AG09309 (cell line): ENCODE results near the gene GSK3B.

Experiments
- DNase-seq: peaks from one replicate; pipeline ENCODE4 v3.0.0-alpha.2; 2010; ENCODE audit warnings: low read depth
- H3K4me3 ChIP-seq: 2 replicates; pipeline ENCODE4 v1.5.1; 2011; ENCODE audit warnings: mild to moderate bottlenecking, low read depth, low read length, moderate library complexity; ENCODE audit not compliant: control insufficient read depth
- TF ChIP-seq, protein P1 (sequence below): IDR thresholded peaks from 2 replicates; pipeline ENCODE4 v1.5.1; 2011; ENCODE audit warnings: mild to moderate bottlenecking, low read depth, low read length, inconsistent platforms; ENCODE audit not compliant: insufficient read depth, control insufficient read depth; ENCODE audit errors: missing control alignments

Gene GSK3B

DNA sequence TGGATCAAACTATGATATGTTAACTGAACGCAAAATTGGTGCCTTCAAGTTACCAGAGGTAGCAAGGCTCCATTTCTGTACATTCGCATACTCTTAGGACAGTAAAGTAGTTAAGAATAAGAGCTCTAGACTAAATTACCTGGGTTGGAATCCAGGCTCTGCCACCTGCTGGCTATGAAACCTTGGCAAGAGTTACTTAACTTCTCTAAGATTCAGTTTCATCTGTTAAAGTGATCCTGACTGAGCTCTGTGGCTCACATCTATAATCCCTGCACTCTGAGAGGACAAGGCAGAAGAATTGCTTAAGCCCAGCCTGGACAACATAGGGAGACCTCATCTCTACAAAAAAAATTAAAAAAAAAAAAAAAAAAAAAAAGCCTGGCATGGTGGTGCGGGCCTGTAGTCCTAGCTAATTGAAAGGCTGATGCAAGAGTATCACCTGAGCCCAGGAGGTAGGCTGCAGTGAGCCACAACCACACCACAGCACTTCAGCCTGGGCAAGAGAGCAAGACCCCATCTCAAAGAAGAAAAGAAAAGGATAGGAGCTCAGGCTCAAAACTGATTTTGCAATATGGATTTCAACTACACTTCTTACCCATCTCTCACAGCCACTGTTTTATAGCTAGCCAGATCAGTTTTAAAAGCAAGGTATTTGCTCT, 21.3 kb downstream of the GSK3B start:
- no peak overlapping the region for H3K4me3 ChIP-seq
- TF ChIP-seq, protein P1, sequence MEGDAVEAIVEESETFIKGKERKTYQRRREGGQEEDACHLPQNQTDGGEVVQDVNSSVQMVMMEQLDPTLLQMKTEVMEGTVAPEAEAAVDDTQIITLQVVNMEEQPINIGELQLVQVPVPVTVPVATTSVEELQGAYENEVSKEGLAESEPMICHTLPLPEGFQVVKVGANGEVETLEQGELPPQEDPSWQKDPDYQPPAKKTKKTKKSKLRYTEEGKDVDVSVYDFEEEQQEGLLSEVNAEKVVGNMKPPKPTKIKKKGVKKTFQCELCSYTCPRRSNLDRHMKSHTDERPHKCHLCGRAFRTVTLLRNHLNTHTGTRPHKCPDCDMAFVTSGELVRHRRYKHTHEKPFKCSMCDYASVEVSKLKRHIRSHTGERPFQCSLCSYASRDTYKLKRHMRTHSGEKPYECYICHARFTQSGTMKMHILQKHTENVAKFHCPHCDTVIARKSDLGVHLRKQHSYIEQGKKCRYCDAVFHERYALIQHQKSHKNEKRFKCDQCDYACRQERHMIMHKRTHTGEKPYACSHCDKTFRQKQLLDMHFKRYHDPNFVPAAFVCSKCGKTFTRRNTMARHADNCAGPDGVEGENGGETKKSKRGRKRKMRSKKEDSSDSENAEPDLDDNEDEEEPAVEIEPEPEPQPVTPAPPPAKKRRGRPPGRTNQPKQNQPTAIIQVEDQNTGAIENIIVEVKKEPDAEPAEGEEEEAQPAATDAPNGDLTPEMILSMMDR = no peak
- DNase-seq = no peak

DNA sequence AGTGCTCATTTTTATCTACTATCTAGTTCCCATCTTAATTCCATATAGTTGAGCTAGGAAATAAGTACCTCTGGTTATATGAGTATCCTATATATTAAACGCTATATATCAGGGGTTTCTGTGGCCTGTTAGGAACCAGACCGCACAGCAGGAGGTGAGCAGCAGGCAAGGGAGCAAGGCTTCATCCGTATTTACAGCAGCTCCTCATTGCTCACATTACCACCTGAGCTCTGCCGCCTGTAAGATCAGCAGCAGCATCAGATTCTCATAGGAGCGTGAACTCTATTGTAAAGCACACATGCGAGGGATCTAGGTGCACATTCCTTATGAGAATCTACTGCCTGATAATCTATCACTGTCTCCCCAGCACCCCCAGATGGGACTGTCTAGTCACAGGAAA, 23.0 kb downstream of the GSK3B start:
- TF ChIP-seq, protein P1 = no peak

DNA sequence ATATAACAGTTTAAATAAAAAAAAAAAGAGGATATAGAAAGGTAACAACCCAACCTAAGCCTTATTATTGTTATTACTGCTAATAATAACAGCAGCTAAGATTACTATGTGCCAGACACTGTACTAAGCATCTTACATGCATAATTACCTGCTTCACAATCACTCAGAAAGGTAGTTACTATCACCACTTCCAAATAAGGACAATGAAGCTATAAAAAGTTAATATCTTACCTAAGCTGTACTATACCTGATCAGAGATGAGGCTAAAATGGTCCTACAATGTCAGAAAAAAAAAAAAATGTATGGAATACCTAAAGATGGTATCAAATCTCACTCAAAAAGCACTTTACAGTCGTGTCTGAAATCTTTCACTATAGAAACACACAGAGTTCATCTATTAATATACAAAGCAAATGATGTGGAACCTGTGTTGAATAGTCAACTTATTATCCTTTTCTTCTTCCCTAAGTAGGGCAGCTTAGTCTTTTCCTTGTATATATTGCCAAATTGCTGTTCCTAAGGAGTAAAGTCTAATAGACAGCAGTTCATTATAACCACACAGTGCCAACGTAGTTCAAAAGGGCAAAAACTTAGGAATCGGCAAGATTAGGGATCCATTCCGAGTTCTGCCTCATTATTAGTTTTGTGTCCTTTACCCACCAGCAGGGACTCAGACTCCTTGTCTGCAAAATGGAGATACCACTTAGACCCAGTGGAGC, 23.8 kb downstream of the GSK3B start:
- TF ChIP-seq, protein P1 = no peak
- H3K4me3 ChIP-seq = no peak overlapping the region
- no peak for DNase-seq

More for the DNA sequence above, 23.0 kb downstream of the GSK3B start:
- H3K4me3 ChIP-seq = no peak overlapping the region
- no peak for DNase-seq

DNA sequence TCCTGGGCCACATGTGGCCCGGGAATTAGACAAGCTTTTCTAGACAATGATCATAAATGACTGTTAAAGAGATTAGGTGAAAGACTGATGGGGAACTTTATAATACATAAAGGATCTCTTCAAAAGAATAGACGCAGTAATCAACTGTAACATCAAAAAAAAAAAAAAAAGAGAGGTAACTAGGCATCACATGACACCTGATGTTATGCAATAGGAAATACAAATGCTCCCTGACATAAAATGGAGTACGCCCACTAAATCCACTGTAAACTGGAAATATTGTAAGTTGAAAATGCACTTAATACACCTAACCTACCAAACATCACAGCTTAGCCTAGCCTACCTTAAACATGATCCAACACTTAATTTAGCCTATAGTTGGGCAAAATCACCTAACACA, 27.2 kb downstream of the GSK3B start:
- DNase-seq = no peak
- H3K4me3 ChIP-seq = no peak overlapping the region
- TF ChIP-seq, protein P1 = no peak

DNA sequence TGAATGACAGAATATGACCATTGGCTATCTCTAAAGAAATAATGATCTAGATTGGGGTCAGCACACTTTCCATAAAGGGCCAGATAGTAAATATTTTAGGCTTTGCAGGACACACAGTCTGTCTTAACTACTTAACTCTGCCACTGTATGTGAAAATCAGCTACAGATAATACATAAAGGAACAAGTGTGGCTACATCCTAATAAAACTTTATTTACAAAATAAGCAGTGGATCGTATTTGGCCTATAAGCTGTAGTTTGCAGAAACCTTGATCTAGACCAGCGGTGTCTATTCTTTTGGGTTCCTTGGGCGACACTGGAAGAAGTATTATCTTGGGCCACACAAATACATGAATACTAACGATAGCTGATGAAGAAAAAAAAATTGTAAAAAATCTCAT, 27.6 kb downstream of the GSK3B start:
- TF ChIP-seq, protein P1 = no peak
- no peak for DNase-seq
- H3K4me3 ChIP-seq = no peak overlapping the region

DNA sequence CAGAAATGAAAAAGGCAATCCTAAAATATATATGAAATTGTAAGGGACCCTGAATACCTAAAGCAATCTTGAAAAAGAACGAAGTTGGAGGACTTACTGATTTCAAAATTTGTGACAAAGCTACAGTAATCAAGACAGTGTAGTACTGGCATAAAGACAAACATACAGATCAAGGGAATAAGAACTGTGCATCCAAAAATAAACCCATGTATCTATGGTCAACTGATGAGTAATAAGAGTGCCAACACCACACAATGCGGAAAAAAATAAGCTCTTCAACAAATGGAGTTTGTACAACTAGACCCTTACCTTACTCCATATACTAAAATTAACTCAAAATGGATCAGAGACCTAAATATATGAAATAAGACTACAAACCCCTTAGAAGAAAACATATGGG, 29.6 kb downstream of the GSK3B start:
- TF ChIP-seq, protein P1 = no peak
- H3K4me3 ChIP-seq = no peak overlapping the region
- DNase-seq = no peak
